ENCODE data around the gene C17orf67. TPM values are rescaled to one million over a fixed set of nuclear protein-coding genes. Genes with fewer than 3 reads are reported as not detected.

Gene C17orf67
- total and polyA plus RNA-seq, 10 of the 15 experiments (the other 5 are each of a cell fraction or from before 2014, with no cell fraction given), result 0.24 to 3.3 (median 0.89) TPM

GRCh38 chr17:56834380-56835263 lies 902 bp upstream of the C17orf67 start:
- H3K79me2 ChIP-seq (ENCODE audit: control insufficient read depth, insufficient read depth, low read length), result peaks cover 72% of the 10 kb centered on the region
- in situ Hi-C loops (cut with MboI) (no loop called here), intact Hi-C loops (cut with micrococcal nuclease; ENCODE audit: unreplicated experiment) (loop anchor here (10.0 kb wide), 1 partner anchor 250 kb away; the partner anchor contains the start of gene AKAP1)
- ChIA-PET POLR2A (interaction anchor here (1.5 to 2.1 kb wide), 5 partner anchors 8 to 246 kb away, joined by 3 to 8 read pairs (median 7); partner anchors contain the start of gene SCPEP1), RAD21 (ENCODE audit: unreplicated experiment) (interaction anchor here (0.8 to 2.1 kb wide), 7 partner anchors 10 to 144 kb away, joined by 3 to 8 read pairs (median 6); partner anchors contain the start of gene TRIM25), SMC1A (ENCODE audit: uncharacterized antibody, unreplicated experiment) (interaction anchor here (0.8 to 2.2 kb wide), 7 partner anchors 10 to 204 kb away, joined by 3 to 10 read pairs (median 4); no protein-coding TSS in a partner anchor), CTCF (interaction anchor here (0.9 to 3.4 kb wide), 6 partner anchors 11 to 105 kb away, joined by 3 to 14 read pairs (median 4); no protein-coding TSS in a partner anchor)
- H4K20me1 ChIP-seq (ENCODE audit: control insufficient read depth, insufficient read depth), result no peaks in the 10 kb centered on the region
- no peaks in the 10 kb centered on the region for H3K9me3 ChIP-seq (replicated peaks; ENCODE audit: control insufficient read depth, insufficient read depth, low read length)
- H3K4me2 ChIP-seq (ENCODE audit: control insufficient read depth, insufficient read depth), result peak overlapping the region; percentile 84
- no peaks in the 10 kb centered on the region; a peak in 1 of 4 replicates for H3K36me3 ChIP-seq (ENCODE audit: control insufficient read depth in 2 of 2, insufficient read depth in 2 of 2, low read length in 1 of 2)
- DNase-seq (ENCODE audit: low read depth, low spot score), result peak; percentile 31
- peak overlapping the region; percentile 85 for H2AFZ ChIP-seq (ENCODE audit: control insufficient read depth, low read depth, low read length)
- no TSS peak for BruUV-seq (replicated peaks)
- FAIRE-seq, result peak; percentile 64
- peak overlapping the region; percentile 72 for H3K9ac ChIP-seq (ENCODE audit: control insufficient read depth, insufficient read depth, low read length)
- H3K27me3 ChIP-seq (replicated peaks in 1 of 2; ENCODE audit: control insufficient read depth in 2 of 2, insufficient read depth in 2 of 2, low read length in 1 of 2), result no peaks in the 10 kb centered on the region
- WGBS (ENCODE audit: insufficient coverage, insufficient replicate concordance, low lambda C conversion rate, missing lambda C conversion rate), result 2% methylated on average over 78 of the region's 81 CpGs
- H3K4me3 ChIP-seq, result peak overlapping the region; percentile 67
- H3K4me1 ChIP-seq (ENCODE audit: control insufficient read depth, insufficient read depth, low read length), result peaks cover 27% of the 10 kb centered on the region
- peak; percentile 67 for ATAC-seq
- peak overlapping the region; percentile 74 for H3K27ac ChIP-seq (ENCODE audit: control insufficient read depth, insufficient read depth)
- TF ChIP-seq MXI1 (IDR thresholded peaks at IDR 0.05; ENCODE audit: low read depth, low read length) (peak; percentile 71), NR2C1 (IDR thresholded peaks at IDR 0.05) (no peak), SREBF2 (IDR thresholded peaks at IDR 0.05; ENCODE audit: low read length) (no peak), STAT1 (conservative IDR thresholded peaks at IDR 0.05) (no peak), EED (IDR thresholded peaks at IDR 0.05; ENCODE audit: low read depth) (no peak), ZBTB11 (CRISPR knock-in tag; IDR thresholded peaks at IDR 0.05) (peak; percentile 56; the same call in 1 of the 2 replicates), GABPA (IDR thresholded peaks at IDR 0.05; ENCODE audit: low read depth) (peak; percentile 71), MTA3 (IDR thresholded peaks at IDR 0.05; ENCODE audit: borderline replicate concordance, low read length) (no peak; the same call in 1 of the 2 replicates), NBN (IDR thresholded peaks at IDR 0.05) (0 out of 2 replicates have a peak, but pooled peaks have one; percentile 56), FOXK2 (IDR thresholded peaks at IDR 0.05) (no peak), LARP7 (IDR thresholded peaks at IDR 0.05) (0 out of 2 replicates have a peak, but pooled peaks have one; percentile 52), BHLHE40 (IDR thresholded peaks at IDR 0.05; ENCODE audit: borderline replicate concordance in 1 of 2, low read depth in 2 of 2, low read length in 1 of 2) (peak in 1 of 2 experiments; percentile 71; a peak in 2 of 4 replicates), SIN3A (IDR thresholded peaks at IDR 0.05; ENCODE audit: low read depth, low read length) (peak; percentile 65; the same call in 1 of the 2 replicates)
- TF ChIP-seq, protein P1, sequence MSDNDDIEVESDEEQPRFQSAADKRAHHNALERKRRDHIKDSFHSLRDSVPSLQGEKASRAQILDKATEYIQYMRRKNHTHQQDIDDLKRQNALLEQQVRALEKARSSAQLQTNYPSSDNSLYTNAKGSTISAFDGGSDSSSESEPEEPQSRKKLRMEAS (IDR thresholded peaks at IDR 0.05; ENCODE audit: low read depth, low read length), result no peak
- TF ChIP-seq, protein P2, sequence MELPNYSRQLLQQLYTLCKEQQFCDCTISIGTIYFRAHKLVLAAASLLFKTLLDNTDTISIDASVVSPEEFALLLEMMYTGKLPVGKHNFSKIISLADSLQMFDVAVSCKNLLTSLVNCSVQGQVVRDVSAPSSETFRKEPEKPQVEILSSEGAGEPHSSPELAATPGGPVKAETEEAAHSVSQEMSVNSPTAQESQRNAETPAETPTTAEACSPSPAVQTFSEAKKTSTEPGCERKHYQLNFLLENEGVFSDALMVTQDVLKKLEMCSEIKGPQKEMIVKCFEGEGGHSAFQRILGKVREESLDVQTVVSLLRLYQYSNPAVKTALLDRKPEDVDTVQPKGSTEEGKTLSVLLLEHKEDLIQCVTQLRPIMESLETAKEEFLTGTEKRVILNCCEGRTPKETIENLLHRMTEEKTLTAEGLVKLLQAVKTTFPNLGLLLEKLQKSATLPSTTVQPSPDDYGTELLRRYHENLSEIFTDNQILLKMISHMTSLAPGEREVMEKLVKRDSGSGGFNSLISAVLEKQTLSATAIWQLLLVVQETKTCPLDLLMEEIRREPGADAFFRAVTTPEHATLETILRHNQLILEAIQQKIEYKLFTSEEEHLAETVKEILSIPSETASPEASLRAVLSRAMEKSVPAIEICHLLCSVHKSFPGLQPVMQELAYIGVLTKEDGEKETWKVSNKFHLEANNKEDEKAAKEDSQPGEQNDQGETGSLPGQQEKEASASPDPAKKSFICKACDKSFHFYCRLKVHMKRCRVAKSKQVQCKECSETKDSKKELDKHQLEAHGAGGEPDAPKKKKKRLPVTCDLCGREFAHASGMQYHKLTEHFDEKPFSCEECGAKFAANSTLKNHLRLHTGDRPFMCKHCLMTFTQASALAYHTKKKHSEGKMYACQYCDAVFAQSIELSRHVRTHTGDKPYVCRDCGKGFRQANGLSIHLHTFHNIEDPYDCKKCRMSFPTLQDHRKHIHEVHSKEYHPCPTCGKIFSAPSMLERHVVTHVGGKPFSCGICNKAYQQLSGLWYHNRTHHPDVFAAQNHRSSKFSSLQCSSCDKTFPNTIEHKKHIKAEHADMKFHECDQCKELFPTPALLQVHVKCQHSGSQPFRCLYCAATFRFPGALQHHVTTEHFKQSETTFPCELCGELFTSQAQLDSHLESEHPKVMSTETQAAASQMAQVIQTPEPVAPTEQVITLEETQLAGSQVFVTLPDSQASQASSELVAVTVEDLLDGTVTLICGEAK (IDR thresholded peaks at IDR 0.05; ENCODE audit: borderline replicate concordance), result peak; percentile 71
